ENCODE measurements around the gene CTNNA1.

The CTNNA1 gene

DNA sequence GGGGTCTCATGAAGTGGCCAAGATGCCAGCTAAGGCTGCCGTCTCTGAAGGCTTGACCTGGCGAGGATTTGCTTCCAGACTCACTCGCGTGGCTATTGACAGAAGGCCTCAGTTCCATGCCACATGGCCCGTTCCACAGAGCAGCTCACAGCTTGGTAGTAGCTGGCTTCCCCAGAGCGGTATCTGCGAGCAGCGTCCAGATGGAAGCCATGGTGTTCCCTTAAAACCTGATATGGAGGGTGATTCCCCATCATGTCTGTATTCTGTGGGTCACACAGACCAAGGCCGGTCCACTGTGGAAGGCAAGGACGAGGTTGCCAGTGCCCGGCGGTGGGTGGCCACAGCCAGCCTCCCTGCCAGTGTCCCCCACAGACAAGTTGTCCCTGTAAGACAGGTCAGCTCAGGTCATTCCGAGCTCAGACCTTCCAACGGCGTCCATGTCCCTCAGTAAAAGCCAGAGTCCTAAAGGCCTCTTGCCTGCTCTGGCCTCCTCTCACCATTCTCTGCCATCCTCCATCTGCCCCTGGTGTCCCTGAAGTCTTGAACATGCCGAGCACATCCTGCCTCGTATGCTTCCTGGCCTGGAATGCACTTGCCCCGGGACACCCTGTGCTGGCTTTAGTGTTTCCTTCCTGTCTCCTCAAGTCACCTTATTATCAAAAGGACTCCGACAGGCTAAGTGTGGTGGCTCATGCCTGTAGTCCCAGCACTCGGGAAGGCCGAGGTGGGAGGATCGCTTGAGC is 183.2 kb downstream of the CTNNA1 start:
- DNase-seq: no peak

DNA sequence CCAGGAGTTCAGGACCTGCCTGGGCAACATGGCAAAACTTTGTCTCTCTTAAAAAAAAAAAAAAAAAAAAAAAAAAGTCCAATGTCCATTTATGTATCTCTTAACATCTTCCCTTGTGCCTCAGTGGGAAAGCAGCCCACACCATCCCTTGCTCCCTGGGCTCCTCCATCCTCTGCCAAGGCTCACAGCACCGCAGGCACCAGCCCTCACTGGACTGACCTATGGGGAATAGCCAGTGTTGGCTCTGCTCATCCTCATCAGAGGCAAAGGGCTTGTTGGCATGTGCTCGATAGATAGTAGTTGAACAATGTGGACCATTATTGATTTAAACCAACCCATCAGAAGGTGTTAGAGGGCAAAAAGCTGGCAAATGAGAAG is 183.7 kb downstream of the CTNNA1 start:
- no peak for DNase-seq

GRCh38 chr5:138937392-138938387 is 184.5 kb downstream of the CTNNA1 start:
- no peak for DNase-seq

- no peak for DNase-seq
These were observed 185.3 kb downstream of the CTNNA1 start for GRCh38 chr5:138938526-138938925.

GRCh38 chr5:138942066-138942465 is 188.8 kb downstream of the CTNNA1 start:
- no peak for DNase-seq

DNA sequence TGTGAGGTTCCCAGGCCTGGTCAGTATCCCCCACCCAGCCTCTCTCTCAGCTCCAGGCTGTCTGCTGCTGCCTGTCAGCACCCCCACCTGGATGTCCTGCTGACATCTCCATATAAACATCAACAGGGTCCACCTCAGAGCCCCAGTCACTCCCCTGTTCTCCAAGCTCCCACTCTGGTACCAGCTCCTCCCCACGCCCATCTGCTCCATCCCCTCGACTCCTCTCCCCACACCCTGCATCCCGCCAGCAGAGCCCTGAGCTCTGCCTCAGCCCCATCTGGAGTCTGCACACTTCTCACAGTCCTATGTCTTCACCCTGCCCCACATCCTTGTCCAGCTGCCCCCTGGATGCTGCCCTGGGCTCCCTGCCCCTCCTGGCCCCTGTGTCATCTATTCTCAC is 189.6 kb downstream of the CTNNA1 start:
- DNase-seq: no peak

DNA sequence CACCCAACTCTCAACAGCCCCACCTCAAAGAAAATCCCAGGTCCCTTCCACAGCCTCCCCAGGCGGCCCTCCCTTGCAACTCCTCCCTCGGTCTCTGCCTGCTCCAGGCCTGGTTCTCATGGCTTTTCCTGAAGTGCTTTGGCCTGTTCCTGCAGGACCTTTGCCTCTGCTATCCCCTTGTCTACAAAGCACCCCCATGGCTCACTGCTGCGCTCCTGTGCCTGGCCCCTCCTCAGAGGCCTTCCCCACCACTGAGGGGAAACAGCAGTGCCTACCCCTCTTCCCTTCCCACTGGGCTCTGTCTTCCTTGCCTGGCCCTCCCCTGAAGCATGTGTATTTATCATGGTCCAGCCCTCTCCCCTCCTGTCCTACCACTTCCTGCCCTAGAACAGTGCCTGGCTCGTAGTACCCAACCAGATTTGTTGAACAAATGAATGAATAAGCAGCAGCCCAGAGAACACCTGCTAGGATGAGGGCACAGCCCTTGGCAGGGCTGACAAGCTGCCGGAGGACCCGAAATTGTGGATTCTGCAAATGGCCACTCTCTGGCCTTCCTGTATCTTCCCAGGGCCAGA is 190.5 kb downstream of the CTNNA1 start:
- no peak for DNase-seq

DNA sequence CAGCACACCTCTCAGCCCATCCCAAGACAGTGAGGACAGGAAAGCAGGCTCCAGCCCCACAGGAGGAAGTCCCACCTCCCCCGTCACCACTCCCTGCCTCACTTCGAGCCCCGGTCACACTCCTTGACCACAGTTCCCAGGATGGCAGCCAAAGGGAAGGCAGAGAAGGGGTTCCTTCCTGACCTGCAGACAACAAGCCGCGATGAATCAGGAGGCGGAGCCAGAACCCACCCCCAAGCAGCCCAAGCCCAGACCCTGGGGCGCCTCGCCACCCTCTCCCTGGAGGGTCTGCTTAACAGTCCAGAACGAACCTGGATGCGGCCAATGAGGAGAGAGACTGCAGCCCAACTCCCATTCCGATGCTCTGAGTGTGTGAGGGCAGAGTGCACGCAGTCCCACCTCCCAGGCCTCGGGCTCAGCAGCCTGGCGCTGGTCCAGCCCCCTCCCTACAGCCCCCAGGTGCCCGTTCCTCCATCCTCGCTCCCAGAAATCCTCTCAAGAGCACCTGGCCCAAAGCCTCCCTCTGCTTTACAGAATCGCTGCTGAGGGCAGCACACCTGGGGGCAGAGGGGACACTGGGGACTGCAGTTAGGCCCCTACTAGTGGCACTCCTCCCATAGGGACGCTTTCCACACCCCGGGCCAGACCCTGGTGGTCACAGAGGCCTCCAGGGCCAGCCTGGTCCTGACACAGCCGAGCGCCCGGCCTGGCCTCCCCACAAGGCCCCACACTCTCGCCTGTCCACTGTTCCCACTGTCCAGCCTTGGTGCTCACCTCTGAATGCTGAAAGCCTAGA is 191.5 kb downstream of the CTNNA1 start:
- DNase-seq: no peak

GRCh38 chr5:138945421-138946240 is 192.4 kb downstream of the CTNNA1 start:
- DNase-seq: no peak

DNA sequence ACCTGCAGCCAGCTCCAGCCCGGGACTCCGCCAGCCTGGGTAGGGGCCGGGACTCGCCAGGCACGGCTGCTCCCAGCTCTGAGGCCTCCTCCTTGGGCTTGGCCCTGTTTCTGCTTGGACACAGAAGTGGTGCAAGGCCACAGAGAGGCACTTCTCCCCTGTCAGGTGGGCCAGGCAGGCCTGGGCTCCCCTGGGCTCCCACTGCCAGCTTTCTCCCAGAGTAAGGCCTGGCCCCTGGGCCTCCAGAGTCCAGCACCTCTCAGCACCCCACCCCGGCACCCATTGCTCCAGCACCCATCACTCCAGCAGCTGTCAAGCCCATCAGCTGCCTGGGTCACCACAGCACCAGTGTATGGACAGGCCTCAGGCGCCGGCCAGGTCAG is 193.0 kb downstream of the CTNNA1 start:
- DNase-seq: no peak

- DNase-seq: no peak
These were observed 193.8 kb downstream of the CTNNA1 start for GRCh38 chr5:138946831-138947560.

- DNase-seq: no peak
These were observed 194.6 kb downstream of the CTNNA1 start for GRCh38 chr5:138947780-138948179.

GRCh38 chr5:138948471-138949222 is 195.4 kb downstream of the CTNNA1 start:
- no peak for DNase-seq

DNA sequence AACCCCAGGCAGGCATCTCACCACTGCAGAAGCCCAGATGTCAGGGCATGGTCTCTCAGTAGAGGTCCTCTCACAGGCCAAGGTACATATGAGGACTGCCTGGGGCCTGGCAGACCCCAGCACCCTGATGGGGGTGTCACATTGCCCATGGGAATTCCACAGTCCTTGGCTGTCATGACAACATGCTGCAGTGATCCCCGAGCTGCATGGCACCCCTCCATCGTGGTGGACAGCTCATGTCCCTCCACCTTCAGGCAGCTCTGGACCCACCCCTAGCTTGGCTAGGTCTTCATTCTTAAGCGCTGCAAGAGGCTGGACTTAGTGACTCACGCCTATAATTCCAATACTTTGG is 196.0 kb downstream of the CTNNA1 start:
- DNase-seq: no peak

- no peak for DNase-seq
These were observed 196.8 kb downstream of the CTNNA1 start for GRCh38 chr5:138949988-138950387.

DNA sequence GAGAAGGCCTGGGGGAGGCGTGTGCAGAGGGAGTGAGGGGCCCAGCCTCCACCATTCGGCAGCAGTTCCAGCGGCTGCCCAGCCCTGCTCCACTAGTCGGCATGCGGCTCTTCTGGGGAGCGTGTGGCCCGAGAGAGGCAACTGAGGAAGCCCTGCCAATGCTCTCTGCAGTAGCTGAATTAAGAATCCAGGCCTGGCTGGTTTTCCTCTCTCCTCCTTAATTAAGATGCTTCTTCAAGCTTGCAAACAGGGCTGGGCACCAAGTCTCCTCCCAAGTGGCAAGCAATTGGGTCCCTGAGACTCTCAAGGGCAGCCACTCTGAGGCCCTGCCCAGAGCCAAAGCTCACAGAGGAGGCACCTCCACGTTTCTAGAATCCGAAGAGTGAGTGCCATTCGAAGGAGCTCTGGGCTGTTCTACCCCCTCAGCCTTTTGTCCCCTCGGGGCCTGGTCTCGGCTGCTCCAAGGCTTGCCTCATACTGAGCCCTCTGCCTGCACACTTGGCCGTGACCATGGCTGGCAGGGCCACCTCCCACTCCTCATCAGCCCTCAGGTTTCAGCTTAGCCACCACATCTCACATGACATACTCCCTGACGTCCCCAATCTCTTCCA is 197.3 kb downstream of the CTNNA1 start:
- DNase-seq: no peak

- DNase-seq: no peak
These were observed 198.1 kb downstream of the CTNNA1 start for GRCh38 chr5:138951091-138951985.

GRCh38 chr5:138951986-138952735 is 198.9 kb downstream of the CTNNA1 start:
- DNase-seq: no peak

Data from CD4-positive, alpha-beta T cell treated with Interferon gamma for 1 hour (primary cell).